ENCODE measurements around the gene AHRR. TPM values are rescaled to one million over a fixed set of nuclear protein-coding genes. Genes with fewer than 3 reads are reported as not detected.

AHRR gene
- total and polyA plus RNA-seq, 9 of the 15 experiments (the other 6 are each of a cell fraction or from before 2014, with no cell fraction given) = 0.06 to 1.6 (median 0.75) TPM; not detected in 1

DNA sequence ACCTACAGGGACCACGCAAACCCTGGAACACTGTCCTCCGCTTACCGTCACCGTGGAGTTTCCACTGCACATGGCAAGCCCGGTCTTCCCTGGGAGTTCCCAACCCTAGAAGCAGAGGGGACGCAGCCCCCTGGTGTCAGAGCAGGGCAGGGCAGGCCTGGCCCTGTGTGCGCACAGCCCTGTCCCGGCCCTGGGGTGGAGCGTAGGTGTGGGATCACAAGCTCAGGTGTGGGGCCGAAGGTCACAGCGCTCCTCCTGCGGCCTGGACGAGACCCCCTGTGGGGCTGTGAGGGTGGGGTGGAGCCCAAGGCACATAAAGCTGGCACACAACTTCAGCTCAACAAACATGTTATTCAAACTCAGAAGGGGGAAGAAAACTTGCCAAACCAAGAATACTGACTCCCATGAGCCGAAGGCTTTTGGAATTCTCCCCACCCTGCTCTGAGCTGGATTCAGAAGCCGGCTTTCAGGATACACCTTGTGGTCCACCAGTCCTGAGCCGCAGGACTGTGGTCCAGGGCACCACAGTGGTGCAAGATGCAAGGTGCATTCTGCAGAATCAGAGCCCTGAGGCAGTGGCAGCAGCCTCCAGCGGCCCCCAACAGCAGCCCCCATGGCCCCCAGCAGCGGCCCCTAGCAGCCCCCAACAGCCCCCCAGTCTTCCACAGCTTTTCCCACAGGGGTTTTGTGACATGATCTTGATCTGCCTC, 109.6 kb downstream of the AHRR start (continued):
- TF ChIP-seq ZBTB40 (IDR thresholded peaks at IDR 0.05) (no peak), ZBTB40 (CRISPR knock-in tag; IDR thresholded peaks at IDR 0.05) (no peak), RFX7 (CRISPR knock-in tag; IDR thresholded peaks at IDR 0.05) (no peak), TEAD1 (CRISPR knock-in tag; IDR thresholded peaks at IDR 0.05) (no peak), GMEB1 (CRISPR knock-in tag; IDR thresholded peaks at IDR 0.05) (no peak), BHLHE40 (IDR thresholded peaks at IDR 0.05; ENCODE audit: low read length) (0 out of 2 replicates have a peak, but pooled peaks have one; percentile 17), MAZ (CRISPR knock-in tag; conservative IDR thresholded peaks at IDR 0.05 in 1 of 2, IDR thresholded peaks at IDR 0.05 in 1 of 2) (peak in 1 of 2 experiments; percentile 38; a peak in 1 of 4 replicates), NRF1 (conservative IDR thresholded peaks at IDR 0.05 in 1 of 2, IDR thresholded peaks at IDR 0.05 in 1 of 2) (peak in 1 of 2 experiments; percentile 29; a peak in 1 of 4 replicates), CBFA2T3 (IDR thresholded peaks at IDR 0.05) (no peak)
- TF ChIP-seq, protein P1, sequence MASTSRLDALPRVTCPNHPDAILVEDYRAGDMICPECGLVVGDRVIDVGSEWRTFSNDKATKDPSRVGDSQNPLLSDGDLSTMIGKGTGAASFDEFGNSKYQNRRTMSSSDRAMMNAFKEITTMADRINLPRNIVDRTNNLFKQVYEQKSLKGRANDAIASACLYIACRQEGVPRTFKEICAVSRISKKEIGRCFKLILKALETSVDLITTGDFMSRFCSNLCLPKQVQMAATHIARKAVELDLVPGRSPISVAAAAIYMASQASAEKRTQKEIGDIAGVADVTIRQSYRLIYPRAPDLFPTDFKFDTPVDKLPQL (IDR thresholded peaks at IDR 0.05; ENCODE audit: extremely low read depth, insufficient read length) = no peak
- TF ChIP-seq, protein P2, sequence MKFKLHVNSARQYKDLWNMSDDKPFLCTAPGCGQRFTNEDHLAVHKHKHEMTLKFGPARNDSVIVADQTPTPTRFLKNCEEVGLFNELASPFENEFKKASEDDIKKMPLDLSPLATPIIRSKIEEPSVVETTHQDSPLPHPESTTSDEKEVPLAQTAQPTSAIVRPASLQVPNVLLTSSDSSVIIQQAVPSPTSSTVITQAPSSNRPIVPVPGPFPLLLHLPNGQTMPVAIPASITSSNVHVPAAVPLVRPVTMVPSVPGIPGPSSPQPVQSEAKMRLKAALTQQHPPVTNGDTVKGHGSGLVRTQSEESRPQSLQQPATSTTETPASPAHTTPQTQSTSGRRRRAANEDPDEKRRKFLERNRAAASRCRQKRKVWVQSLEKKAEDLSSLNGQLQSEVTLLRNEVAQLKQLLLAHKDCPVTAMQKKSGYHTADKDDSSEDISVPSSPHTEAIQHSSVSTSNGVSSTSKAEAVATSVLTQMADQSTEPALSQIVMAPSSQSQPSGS (CRISPR knock-in tag; IDR thresholded peaks at IDR 0.05) = no peak
- TF ChIP-seq, protein P3, sequence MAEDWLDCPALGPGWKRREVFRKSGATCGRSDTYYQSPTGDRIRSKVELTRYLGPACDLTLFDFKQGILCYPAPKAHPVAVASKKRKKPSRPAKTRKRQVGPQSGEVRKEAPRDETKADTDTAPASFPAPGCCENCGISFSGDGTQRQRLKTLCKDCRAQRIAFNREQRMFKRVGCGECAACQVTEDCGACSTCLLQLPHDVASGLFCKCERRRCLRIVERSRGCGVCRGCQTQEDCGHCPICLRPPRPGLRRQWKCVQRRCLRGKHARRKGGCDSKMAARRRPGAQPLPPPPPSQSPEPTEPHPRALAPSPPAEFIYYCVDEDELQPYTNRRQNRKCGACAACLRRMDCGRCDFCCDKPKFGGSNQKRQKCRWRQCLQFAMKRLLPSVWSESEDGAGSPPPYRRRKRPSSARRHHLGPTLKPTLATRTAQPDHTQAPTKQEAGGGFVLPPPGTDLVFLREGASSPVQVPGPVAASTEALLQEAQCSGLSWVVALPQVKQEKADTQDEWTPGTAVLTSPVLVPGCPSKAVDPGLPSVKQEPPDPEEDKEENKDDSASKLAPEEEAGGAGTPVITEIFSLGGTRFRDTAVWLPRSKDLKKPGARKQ (CRISPR knock-in tag; IDR thresholded peaks at IDR 0.05) = no peak
